AG04450 (cell line): ENCODE data around the gene PITX1. TPM values are rescaled to one million over a fixed set of nuclear protein-coding genes. Genes with fewer than 3 reads are reported as not detected.

Source experiments
- CTCF ChIA-PET: fragments of 300-600, 350-600 bp; formaldehyde crosslinking; extraction: SDS; loops from one replicate; lab custom pipeline; 2022; ENCODE audit warnings: antibody characterized with exemption, inconsistent platforms; lab: Charles Lee
- POLR2A ChIA-PET: fragments of 350-600 bp; formaldehyde crosslinking; extraction: SDS; loops from one replicate; lab custom pipeline; 2021; ENCODE audit warnings: antibody characterized with exemption, inconsistent platforms; lab: Yijun Ruan, JAX
- DNase-seq: peaks from one replicate; pipeline ENCODE4 v3.0.0-alpha.2; 2011; ENCODE audit warnings: low read depth, low spot score
- H3K27ac ChIP-seq: one replicate; pipeline ENCODE4 v1.5.1; 2012; ENCODE audit warnings: low read depth, low read length, control low read depth
- H3K27me3 ChIP-seq: one replicate; pipeline ENCODE4 v1.6.0; 2012; ENCODE audit warnings: low read length; ENCODE audit not compliant: control insufficient read depth, insufficient read depth
- H3K4me3 ChIP-seq: 2 replicates; pipeline ENCODE4 v1.5.1; 2011; ENCODE audit warnings: mild to moderate bottlenecking, low read depth, low read length, control low read depth
- H3K9me3 ChIP-seq: 2 replicates; pipeline ENCODE4 v1.5.1; 2012; ENCODE audit warnings: low read length; ENCODE audit not compliant: control insufficient read depth, insufficient read depth
- CTCF ChIP-seq: IDR thresholded peaks from 2 replicates; pipeline ENCODE4 v1.5.1; 2011; ENCODE audit warnings: low read depth, low read length, control low read depth, inconsistent platforms
- polyA plus RNA-seq: library from polyadenylated mRNA; depleted of rRNA; stranded (reverse); fragments of >200 nt; gene quantifications from 2 replicates; pipeline ENCODE4 v1.2.3, GENCODE V29; 2011

Gene PITX1
- polyA plus RNA-seq, 1 experiment = 72.1 TPM

GRCh38 chr5:135018457-135018856 lies 15.6 kb downstream of the PITX1 start:
- no peaks in the 10 kb centered on the region for H3K27me3 ChIP-seq
- no peak overlapping the region for H3K4me3 ChIP-seq
- DNase-seq = no peak
- no peak overlapping the region for H3K27ac ChIP-seq
- ChIA-PET CTCF (no interaction called here), POLR2A (no interaction called here)
- no peak for TF ChIP-seq CTCF
- no peaks in the 10 kb centered on the region for H3K9me3 ChIP-seq

- TF ChIP-seq CTCF = no peak
- ChIA-PET CTCF (no interaction called here), POLR2A (no interaction called here)
- no peak overlapping the region for H3K27ac ChIP-seq
- no peaks in the 10 kb centered on the region for H3K27me3 ChIP-seq
- DNase-seq = no peak
- H3K4me3 ChIP-seq = no peak overlapping the region
- no peaks in the 10 kb centered on the region for H3K9me3 ChIP-seq
These were observed 17.2 kb downstream of the PITX1 start for GRCh38 chr5:135016861-135017290.

GRCh38 chr5:135015942-135016341 lies 18.1 kb downstream of the PITX1 start:
- ChIA-PET POLR2A (interaction anchor here (0.6 kb wide), 1 partner anchor 97 kb away, joined by 7 read pairs; no protein-coding TSS in a partner anchor), CTCF (no interaction called here)
- no peak overlapping the region for H3K27ac ChIP-seq
- DNase-seq = no peak
- TF ChIP-seq CTCF = no peak
- no peaks in the 10 kb centered on the region for H3K27me3 ChIP-seq
- H3K9me3 ChIP-seq = no peaks in the 10 kb centered on the region
- H3K4me3 ChIP-seq = no peak overlapping the region

- Histone ChIP-seq H3K27ac (no peak overlapping the region), H3K27me3 (no peaks in the 10 kb centered on the region), H3K4me3 (no peak overlapping the region), H3K9me3 (no peaks in the 10 kb centered on the region)
- no peak for TF ChIP-seq CTCF
- CTCF ChIA-PET = interaction anchor here (1.5 kb wide), 1 partner anchor 177 kb away, joined by 4 read pairs; no protein-coding TSS in a partner anchor
- POLR2A ChIA-PET = no interaction called here
- DNase-seq = peak; percentile 33
These were observed 20.0 kb downstream of the PITX1 start for GRCh38 chr5:135013947-135014570.

GRCh38 chr5:135013445-135013844 lies 20.6 kb downstream of the PITX1 start:
- H3K9me3 ChIP-seq = no peaks in the 10 kb centered on the region
- no peaks in the 10 kb centered on the region for H3K27me3 ChIP-seq
- ChIA-PET CTCF (interaction anchor here (1.5 kb wide), 1 partner anchor 178 kb away, joined by 4 read pairs; no protein-coding TSS in a partner anchor), POLR2A (interaction anchor here (0.8 kb wide), 1 partner anchor 12 kb away, joined by 3 read pairs; no protein-coding TSS in a partner anchor)
- no peak overlapping the region for H3K4me3 ChIP-seq
- no peak for TF ChIP-seq CTCF
- H3K27ac ChIP-seq = no peak overlapping the region
- no peak for DNase-seq
